Measurements from ENCODE around the gene ZFAND4. TPM values are rescaled to one million over a fixed set of nuclear protein-coding genes. Genes with fewer than 3 reads are reported as not detected.
A peak's percentile ranks its signal among the peaks of the same experiment; 100 is the strongest.

The ZFAND4 gene
- total and polyA plus RNA-seq, 9 of the 15 experiments (the other 6 are each of a cell fraction or from before 2014, with no cell fraction given) = 0.42 to 3.0 (median 1.5) TPM

- H3K79me2 ChIP-seq (ENCODE audit: control insufficient read depth, insufficient read depth, low read length) = no peaks in the 10 kb centered on the region
- FAIRE-seq (no peak), DNase-seq (ENCODE audit: extremely low read depth in 1 of 4, low spot score in 3 of 4) (no peak), ATAC-seq (peak; percentile 52)
- peak overlapping the region; percentile 64 for H2AFZ ChIP-seq (ENCODE audit: low read depth, low read length)
- intact Hi-C loops (cut with micrococcal nuclease) = no loop called here
- 11% methylated on average over 3 of the region's 3 CpGs for WGBS (ENCODE audit: insufficient coverage, low coverage, missing lambda C conversion rate)
- BruUV-seq (replicated peaks) = no TSS peak
- POLR2A ChIA-PET = no interaction called here
- CTCF ChIA-PET (ENCODE audit: low intra/inter-chr PET ratio) = no interaction called here
- H3K27me3 ChIP-seq (ENCODE audit: control insufficient read depth in 2 of 2, insufficient read depth in 2 of 2, low read length in 2 of 2) = no peaks in the 10 kb centered on the region
- H3K9ac ChIP-seq (ENCODE audit: insufficient read depth in 1 of 2, low read depth in 2 of 2, low read length in 2 of 2) = no peak overlapping the region
- H3K4me1 ChIP-seq (replicated peaks in 1 of 2; ENCODE audit: control insufficient read depth in 2 of 2, insufficient read depth in 2 of 2, low read length in 2 of 2) = no peaks in the 10 kb centered on the region
- in situ Hi-C loops (cut with MboI) = no loop called here
- H4K20me1 ChIP-seq (replicated peaks; ENCODE audit: control insufficient read depth, insufficient read depth, low read length) = no peaks in the 10 kb centered on the region
- no peak for TF ChIP-seq ARHGAP35 (IDR thresholded peaks at IDR 0.05; ENCODE audit: partially characterized antibody)
- no peak for TF ChIP-seq ARNT (IDR thresholded peaks at IDR 0.05)
- no peak for TF ChIP-seq LCOR (CRISPR knock-in tag; IDR thresholded peaks at IDR 0.05)
- TF ChIP-seq KDM4B (IDR thresholded peaks at IDR 0.05; ENCODE audit: borderline replicate concordance in 2 of 2, low read depth in 1 of 2) = no peak
- no peak for TF ChIP-seq SAFB2 (IDR thresholded peaks at IDR 0.05; ENCODE audit: borderline replicate concordance, low read depth, low read length, severe bottlenecking)
- no peak for TF ChIP-seq SPI1 (IDR thresholded peaks at IDR 0.05; ENCODE audit: borderline replicate concordance, low read depth, low read length)
- TF ChIP-seq ZC3H8 (IDR thresholded peaks at IDR 0.05) = no peak
- TF ChIP-seq ARID2 (IDR thresholded peaks at IDR 0.05) = no peak
- no peak for TF ChIP-seq GABPB2 (CRISPR knock-in tag; conservative IDR thresholded peaks at IDR 0.05)
- no peak for TF ChIP-seq FOXP4 (CRISPR knock-in tag; IDR thresholded peaks at IDR 0.05; ENCODE audit: borderline replicate concordance)
- H3K4me2 ChIP-seq (ENCODE audit: insufficient read depth, low read length) = no peak overlapping the region
- H3K4me3 ChIP-seq = no peak overlapping the region
- no peaks in the 10 kb centered on the region for H3K9me1 ChIP-seq (ENCODE audit: control insufficient read depth, insufficient read depth, low read length)
- no peaks in the 10 kb centered on the region for H3K9me3 ChIP-seq (replicated peaks; ENCODE audit: control insufficient read depth, insufficient read depth, low read depth, low read length)
- H3K27ac ChIP-seq (ENCODE audit: extremely low read depth, low read depth, low read length) = no peak overlapping the region
- H3K36me3 ChIP-seq (ENCODE audit: control insufficient read depth, insufficient read depth, low read length) = no peaks in the 10 kb centered on the region
Observed at GRCh38 chr10:45625879-45626278, 46.7 kb downstream of the ZFAND4 start.
